Kidney epithelial cell (primary cell): ENCODE measurements around the gene CALHM6. TPM values are rescaled to one million over a fixed set of nuclear protein-coding genes. Genes with fewer than 3 reads are reported as not detected.

Experiments used
- DNase-seq: peaks from one replicate; pipeline ENCODE4 v3.0.0-alpha.2; 2010; ENCODE audit warnings: low read depth
- H3K27me3 ChIP-seq: 2 replicates; pipeline ENCODE4 v1.6.0; 2011; ENCODE audit warnings: low read length; ENCODE audit not compliant: control insufficient read depth, insufficient read depth
- H3K36me3 ChIP-seq: 2 replicates; pipeline ENCODE4 v1.5.1; 2011; ENCODE audit warnings: low read length; ENCODE audit not compliant: control insufficient read depth, insufficient read depth
- H3K4me3 ChIP-seq: 2 replicates; pipeline ENCODE4 v1.5.1; 2011; ENCODE audit warnings: low read depth, mild to moderate bottlenecking, control low read depth, low read length
- CTCF ChIP-seq: IDR thresholded peaks from 2 replicates; pipeline ENCODE4 v1.5.1; 2011; ENCODE audit warnings: mild to moderate bottlenecking, moderate library complexity, low read length, control low read depth, inconsistent platforms; ENCODE audit not compliant: insufficient read depth, poor library complexity, severe bottlenecking
- total RNA-seq: library from RNA; depleted of rRNA; stranded (reverse); fragments of >200 nt; gene quantifications from 2 replicates; pipeline ENCODE4 v1.2.3, GENCODE V29; 2015

Gene CALHM6
- total RNA-seq, 1 donor from 2014 or later = 4.8 TPM

GRCh38 chr6:116420341-116420740, 40.8 kb upstream of the CALHM6 start:
- no peak for TF ChIP-seq CTCF

DNA sequence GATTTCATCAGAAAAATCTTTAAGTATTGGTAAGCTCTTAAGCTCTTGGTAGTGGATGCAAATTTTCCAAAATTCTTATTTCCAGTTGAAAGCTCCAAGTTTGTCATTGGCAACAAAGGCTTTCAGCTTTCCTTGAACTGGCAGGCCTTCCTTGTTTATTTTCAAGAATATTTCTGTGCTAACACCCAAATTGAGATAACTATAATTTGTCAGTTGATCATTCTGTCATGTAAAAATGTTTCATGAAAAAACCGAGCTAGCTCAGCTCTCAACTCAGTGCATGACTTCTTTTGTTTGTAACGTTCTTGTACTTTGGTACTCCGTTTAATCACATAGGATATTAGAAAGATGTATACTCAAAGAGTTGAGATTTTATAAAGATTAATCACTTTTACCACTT, 38.9 kb upstream of the CALHM6 start:
- no peak for TF ChIP-seq CTCF
- no peak overlapping the region for H3K4me3 ChIP-seq

More at GRCh38 chr6:116420341-116420740, 40.8 kb upstream of the CALHM6 start:
- Histone ChIP-seq H3K36me3 (no peaks in the 10 kb centered on the region), H3K4me3 (no peak overlapping the region), H3K27me3 (no peaks in the 10 kb centered on the region)
- no peak for DNase-seq

GRCh38 chr6:116424001-116424400, 37.2 kb upstream of the CALHM6 start:
- H3K4me3 ChIP-seq = no peak overlapping the region
- no peaks in the 10 kb centered on the region for H3K36me3 ChIP-seq
- no peak for TF ChIP-seq CTCF
- H3K27me3 ChIP-seq = no peaks in the 10 kb centered on the region
- no peak for DNase-seq

More for the DNA sequence above, 38.9 kb upstream of the CALHM6 start:
- no peak for DNase-seq
- H3K27me3 ChIP-seq = no peaks in the 10 kb centered on the region
- H3K36me3 ChIP-seq = no peaks in the 10 kb centered on the region

GRCh38 chr6:116426551-116426950, 34.6 kb upstream of the CALHM6 start:
- H3K36me3 ChIP-seq = no peaks in the 10 kb centered on the region
- H3K4me3 ChIP-seq = no peak overlapping the region
- no peaks in the 10 kb centered on the region for H3K27me3 ChIP-seq
- DNase-seq = no peak
- no peak for TF ChIP-seq CTCF

DNA sequence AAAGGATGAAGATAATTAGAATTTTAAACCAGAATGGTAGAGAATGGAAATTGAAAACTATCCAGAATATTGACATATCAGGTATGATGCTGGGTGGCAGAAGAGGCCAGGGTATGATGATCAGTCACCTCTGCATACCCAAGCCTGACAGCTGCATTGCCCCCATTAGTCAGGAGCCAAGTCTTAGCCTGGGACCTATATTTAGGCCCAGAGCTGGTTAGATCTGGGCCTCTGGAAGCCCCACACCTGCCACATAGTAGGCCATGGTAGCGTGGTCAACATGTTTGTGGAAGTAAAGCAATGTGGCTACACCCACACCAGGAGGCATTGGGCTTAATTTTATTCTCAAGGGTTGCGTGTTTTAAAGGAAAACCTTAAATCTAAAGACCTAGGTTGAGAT, 32.1 kb upstream of the CALHM6 start:
- Histone ChIP-seq H3K4me3 (no peak overlapping the region), H3K36me3 (no peaks in the 10 kb centered on the region), H3K27me3 (no peaks in the 10 kb centered on the region)
- TF ChIP-seq CTCF = no peak
- DNase-seq = no peak

DNA sequence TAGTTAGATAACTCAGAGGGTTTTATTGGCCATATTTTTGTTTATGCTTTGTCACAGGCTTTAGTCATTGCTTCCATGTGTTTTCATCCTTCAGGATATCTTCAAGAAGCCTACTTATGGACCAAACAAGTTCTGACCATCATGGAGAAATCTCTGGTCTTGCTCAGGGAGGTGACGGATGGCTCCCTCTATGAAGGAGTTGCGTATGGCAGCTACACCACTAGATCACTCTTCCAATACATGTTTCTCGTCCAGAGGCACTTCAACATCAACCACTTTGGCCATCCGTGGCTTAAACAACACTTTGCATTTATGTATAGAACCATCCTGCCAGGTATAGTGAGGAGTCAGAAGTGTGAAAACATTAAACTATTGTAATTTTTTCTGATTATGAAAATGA, 30.3 kb upstream of the CALHM6 start:
- no peak for TF ChIP-seq CTCF
- Histone ChIP-seq H3K36me3 (no peaks in the 10 kb centered on the region), H3K4me3 (no peak overlapping the region), H3K27me3 (no peaks in the 10 kb centered on the region)
- DNase-seq = no peak
